ENCODE data around the gene TRIM43.
"Not testable (repeated sequence)": the region's sequence is repeated elsewhere in the genome, so short reads cannot be mapped to it uniquely, and the experiment has no call there.

The TRIM43 gene

GRCh38 chr2:95591701-95592100 is at the start of gene TRIM43:
Gene TRIM43 (plus strand): TSS chr2:95592001. CDS start chr2:95594024, 2,023 bp downstream.
- not testable (repeated sequence) for DNase-seq

GRCh38 chr2:95551055-95551568 is 40.7 kb upstream of the TRIM43 start:
- no peak for DNase-seq

- no peak for DNase-seq
Measured at GRCh38 chr2:95552911-95553310, 38.9 kb upstream of the TRIM43 start.

- DNase-seq = no peak
Measured at GRCh38 chr2:95569170-95569569, 22.6 kb upstream of the TRIM43 start.

DNA sequence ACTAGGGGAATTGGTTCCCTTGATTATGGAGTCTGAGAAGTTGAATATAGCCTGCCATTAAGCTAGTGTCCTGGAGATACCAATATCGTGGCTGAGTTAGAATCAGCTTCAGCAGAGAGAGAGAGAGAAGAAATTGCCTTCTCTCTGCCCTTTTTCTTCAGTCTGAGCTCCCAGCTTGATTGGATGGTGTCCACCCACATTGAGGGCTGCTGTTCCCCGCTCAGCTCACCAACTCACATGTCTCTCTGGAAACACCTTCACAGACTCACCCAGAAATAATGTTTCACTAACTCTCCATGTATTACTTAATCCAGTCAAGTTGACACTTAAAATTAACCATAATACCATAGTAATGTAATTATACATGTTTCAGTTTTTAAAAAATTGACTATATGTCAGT is 17.9 kb upstream of the TRIM43 start:
- no peak for DNase-seq

DNA sequence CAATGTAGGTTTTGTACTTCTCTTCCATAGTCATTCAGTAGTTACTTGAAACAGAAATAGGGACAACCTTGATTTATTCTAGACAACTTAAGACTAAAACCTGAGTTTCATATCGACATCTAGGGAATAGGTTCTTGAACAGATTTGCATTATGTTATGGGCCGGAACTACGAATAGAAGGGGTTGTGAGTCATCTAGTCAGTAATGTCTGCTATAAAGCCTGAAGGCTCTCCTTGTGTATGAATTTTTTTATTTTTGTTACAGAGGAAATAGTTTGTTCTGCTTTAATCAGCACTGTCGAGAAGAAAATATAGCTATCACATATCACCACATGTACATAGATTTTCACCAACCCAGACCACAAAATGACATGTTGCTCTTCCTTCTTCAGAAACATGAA is 17.3 kb upstream of the TRIM43 start:
- DNase-seq = no peak

DNA sequence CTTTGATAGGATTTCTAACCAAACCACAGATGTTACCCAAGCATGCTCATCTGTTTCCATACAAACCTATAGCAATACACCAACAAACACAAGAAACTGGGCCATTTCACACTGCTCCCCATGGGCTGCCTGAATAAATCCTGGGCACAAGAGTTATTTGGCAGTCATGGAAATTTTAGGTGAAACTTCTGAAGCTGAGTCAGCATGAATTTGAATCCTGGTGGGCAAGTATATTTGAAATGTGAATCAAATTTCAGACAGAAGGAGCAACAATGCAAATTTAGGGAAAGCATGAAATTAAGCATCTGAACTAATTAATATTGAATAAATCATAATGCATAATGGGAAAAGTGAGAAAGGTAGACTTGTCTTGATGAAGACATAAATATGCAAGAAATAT is 15.9 kb upstream of the TRIM43 start:
- no peak for DNase-seq

DNA sequence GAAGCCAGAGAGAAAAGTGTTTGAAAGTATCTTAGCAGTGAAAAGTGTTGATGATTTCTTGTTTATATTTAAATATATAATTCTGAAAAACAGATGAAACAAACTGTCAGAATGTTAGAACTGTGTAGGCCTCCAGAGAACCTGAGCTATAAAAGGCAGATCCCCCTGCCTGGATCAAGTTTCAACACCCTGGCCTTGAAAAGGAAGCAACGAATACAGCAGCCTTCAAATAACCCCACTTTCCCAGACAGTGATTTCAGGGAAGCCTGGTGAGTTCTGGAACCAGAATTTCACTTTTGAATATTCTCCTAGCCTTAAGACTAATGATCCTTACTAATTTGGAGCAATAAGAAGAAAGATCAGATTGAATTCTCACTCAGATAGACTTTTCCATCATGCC is 13.3 kb upstream of the TRIM43 start:
- no peak for DNase-seq

DNA sequence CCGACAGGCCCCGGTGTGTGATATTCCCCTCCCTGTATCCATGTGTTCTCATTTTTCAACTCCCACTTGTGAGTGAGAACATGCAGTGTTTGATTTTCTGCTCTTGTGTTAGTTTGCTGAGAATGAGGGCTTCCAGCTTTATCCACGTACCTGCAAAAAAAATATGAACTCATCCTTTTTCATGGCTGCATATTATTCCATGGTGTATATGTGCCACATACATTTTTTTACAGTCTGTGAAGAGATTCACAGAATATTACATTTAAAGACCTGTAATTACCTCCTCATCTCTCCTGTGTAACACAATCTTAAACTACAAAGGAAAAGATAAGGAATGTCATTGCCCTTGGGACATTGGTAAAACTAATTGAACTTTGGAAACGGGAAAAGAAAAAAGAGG is 8.3 kb upstream of the TRIM43 start:
- DNase-seq = not testable (repeated sequence)

DNA sequence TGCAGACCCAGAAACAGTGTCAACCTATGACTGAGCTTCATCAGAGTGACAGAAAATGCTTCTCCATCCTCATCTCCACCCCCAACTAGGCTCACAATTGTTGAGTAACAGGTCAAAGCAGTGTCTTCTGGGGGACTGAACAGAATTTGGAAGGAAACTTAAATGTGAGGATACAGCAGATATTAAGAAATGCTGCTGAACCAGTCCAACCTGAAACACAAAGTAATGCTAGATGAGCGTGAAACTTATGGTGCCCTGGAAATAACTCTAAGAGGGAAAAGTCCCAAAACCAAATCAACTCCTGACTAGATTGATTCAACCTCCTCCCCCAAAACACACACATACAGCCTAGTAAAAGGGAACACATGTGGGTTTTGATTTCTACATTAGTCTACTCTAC is 7.5 kb upstream of the TRIM43 start:
- DNase-seq = not testable (repeated sequence)

- DNase-seq = not testable (repeated sequence)
Measured at GRCh38 chr2:95589777-95590536, 1.8 kb upstream of the TRIM43 start.

- DNase-seq = not testable (repeated sequence)
Measured at GRCh38 chr2:95592973-95593372, 1.2 kb downstream of the TRIM43 start.

- not testable (repeated sequence) for DNase-seq
Measured at GRCh38 chr2:95595012-95595411, 3.2 kb downstream of the TRIM43 start.

DNA sequence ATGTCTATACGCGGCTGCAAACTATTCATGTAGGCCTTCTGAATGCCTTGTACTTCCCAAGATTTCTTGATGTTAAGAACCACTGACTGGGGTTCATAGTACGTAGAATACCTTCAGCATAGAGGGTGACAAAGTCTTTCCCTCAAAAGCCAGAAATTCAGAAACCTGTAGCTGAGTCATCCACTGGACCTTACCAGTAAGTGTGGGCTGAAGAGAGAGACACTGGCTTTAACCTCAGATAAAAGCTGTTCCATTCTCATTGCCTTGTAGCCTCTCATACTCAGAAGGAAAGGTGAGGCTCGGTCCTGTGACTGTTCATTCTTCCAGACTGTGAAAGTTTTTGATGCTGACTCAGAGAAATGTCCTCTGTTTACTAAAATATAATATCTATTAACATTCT is 9.5 kb downstream of the TRIM43 start:
- DNase-seq = not testable (repeated sequence)

DNA sequence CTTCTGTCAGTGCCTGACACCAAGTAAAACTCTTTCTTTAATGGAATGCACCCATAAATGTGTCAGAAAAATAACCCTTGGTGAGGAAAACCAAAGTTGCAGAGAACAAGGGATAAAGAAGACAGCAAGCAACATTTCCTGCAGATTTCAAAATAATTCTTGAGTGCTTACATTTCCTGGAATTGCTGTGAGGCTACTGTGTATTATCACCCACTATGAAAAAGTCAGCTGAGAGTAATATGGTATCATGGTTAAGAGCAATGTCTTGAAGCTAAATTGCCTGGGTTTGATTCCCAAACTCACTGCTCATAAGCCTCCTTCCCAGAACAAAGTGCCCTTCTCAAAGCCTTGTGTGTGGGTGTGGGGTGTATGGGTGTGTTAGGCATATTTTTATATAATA is 10.3 kb downstream of the TRIM43 start:
- DNase-seq = not testable (repeated sequence)

DNA sequence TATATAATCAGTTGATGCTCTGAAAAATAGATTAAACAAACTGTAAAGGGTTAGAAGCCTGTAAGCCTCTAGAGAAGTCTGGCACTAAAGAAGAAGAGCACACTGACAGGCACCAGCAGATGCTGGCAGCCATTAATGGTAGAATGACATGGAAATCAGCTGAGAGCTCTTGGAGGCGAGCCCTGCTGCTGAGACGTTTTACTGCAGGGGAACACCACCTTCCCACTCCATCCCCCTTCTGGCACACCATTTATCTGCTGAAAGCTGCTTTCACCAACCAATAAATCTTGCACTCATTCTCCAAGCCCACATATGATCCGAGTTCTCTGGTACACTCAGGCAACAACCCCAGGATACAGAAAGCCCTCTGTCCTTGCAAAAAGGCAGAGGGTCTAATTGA is 16.6 kb downstream of the TRIM43 start:
- DNase-seq = not testable (repeated sequence)

- DNase-seq = not testable (repeated sequence)
Measured at GRCh38 chr2:95609764-95610163, 18.0 kb downstream of the TRIM43 start.

GRCh38 chr2:95613048-95613447 is 21.2 kb downstream of the TRIM43 start:
- DNase-seq = not testable (repeated sequence)

DNA sequence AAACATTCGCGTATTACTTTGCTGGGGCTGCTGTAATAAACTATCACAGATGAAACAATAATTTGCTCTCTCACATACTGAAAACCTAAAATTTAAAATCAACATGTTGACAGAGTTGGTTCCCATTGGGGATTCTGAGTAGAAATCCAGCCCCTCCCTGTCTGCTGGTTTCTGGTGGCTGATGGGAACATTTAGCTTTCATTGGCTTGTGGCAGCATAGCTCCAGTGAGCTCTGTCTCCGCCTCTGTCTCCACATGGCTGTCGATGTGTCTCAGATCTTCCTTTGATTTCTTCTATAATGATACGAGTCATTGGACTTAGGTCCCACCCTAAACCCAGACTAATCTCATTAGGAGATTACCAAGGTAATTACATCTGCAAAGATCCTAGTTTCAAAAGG is 30.9 kb downstream of the TRIM43 start:
- not testable (repeated sequence) for DNase-seq

DNA sequence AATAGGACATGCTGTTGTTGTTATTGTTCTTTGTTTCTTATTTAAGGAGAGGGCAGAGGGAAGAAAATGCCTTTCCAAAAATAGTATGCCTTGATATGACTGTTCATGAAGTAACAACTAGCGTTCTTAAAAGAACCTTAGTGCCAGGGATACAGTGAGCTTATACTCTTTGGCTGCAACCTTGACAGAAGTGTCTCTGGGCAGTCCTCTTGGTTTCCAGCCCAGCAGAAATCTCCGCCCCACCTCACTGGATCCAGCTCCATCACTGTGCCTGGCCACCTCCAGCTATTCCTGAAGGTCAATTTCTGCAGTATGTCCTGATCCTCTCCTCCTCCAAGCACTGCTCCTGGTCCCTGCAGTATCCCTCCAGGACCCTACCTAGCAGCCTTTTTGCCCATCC is 39.2 kb downstream of the TRIM43 start:
- DNase-seq = not testable (repeated sequence)

GRCh38 chr2:95633626-95634259 is 41.9 kb downstream of the TRIM43 start:
- DNase-seq = not testable (repeated sequence)

- DNase-seq = not testable (repeated sequence)
Measured at GRCh38 chr2:95640515-95641288, 48.9 kb downstream of the TRIM43 start.

GRCh38 chr2:95641289-95641575 is 49.4 kb downstream of the TRIM43 start:
- DNase-seq = not testable (repeated sequence)

- not testable (repeated sequence) for DNase-seq
Measured at GRCh38 chr2:95641787-95642186, 50.0 kb downstream of the TRIM43 start.
